GM23338 (cell line): Measurements from ENCODE around the gene ANKRD30B. TPM values are rescaled to one million over a fixed set of nuclear protein-coding genes. Genes with fewer than 3 reads are reported as not detected.
"Not testable (repeated sequence)": the region's sequence is repeated elsewhere in the genome, so short reads cannot be mapped to it uniquely, and the experiment has no call there.

Experiments
- ATAC-seq: fragments of 200-7000 bp; cut with Tn5 transposase; 3 replicates; pipeline ENCODE4 v1.9.1; 2020
- DNase-seq: peaks from one replicate; pipeline ENCODE4 v3.0.0-alpha.2; 2015; ENCODE audit warnings: low spot score
- H2AFZ ChIP-seq: fragments of 200-600 bp; sonication (generic); 2 replicates; pipeline ENCODE4 v1.8.0; 2016; ENCODE audit warnings: antibody characterized with exemption, mild to moderate bottlenecking, moderate library complexity
- H3F3A ChIP-seq: fragments of 200-600 bp; sonication (generic); replicated peaks from 2 replicates; pipeline ENCODE4 v1.8.0; 2017; ENCODE audit warnings: antibody characterized with exemption, mixed run types, low read depth
- H3K27ac ChIP-seq: fragments of 200-600 bp; sonication (generic); 2 replicates; pipeline ENCODE4 v1.6.1; 2016; ENCODE audit warnings: low read depth
- H3K27me3 ChIP-seq: fragments of 200-600 bp; sonication (generic); 2 replicates; pipeline ENCODE4 v1.8.0; 2016; ENCODE audit warnings: mild to moderate bottlenecking, mixed run types, moderate library complexity; ENCODE audit not compliant: insufficient read depth
- H3K36me3 ChIP-seq: fragments of 200-600 bp; sonication (generic); 2 replicates; pipeline ENCODE4 v1.8.0; 2016; ENCODE audit warnings: mild to moderate bottlenecking; ENCODE audit not compliant: insufficient read depth
- H3K4me1 ChIP-seq: fragments of 200-600 bp; sonication (generic); 2 replicates; pipeline ENCODE4 v1.8.0; 2016; ENCODE audit warnings: mild to moderate bottlenecking, moderate library complexity; ENCODE audit not compliant: insufficient read depth
- H3K4me2 ChIP-seq: fragments of 200-600 bp; sonication (generic); 2 replicates; pipeline ENCODE4 v1.7.1; 2017; ENCODE audit warnings: mixed run types
- H3K4me3 ChIP-seq: fragments of 200-600 bp; sonication (generic); 2 replicates; pipeline ENCODE4 v1.6.1; 2016; ENCODE audit warnings: mixed run types
- H3K79me2 ChIP-seq: fragments of 200-600 bp; sonication (generic); replicated peaks from 2 replicates; pipeline ENCODE4 v1.8.0; 2017; ENCODE audit warnings: mild to moderate bottlenecking; ENCODE audit not compliant: insufficient read depth
- H3K9me2 ChIP-seq: fragments of 200-600 bp; sonication (generic); 2 replicates; pipeline ENCODE4 v1.8.0; 2017; ENCODE audit not compliant: insufficient read depth
- H4K20me1 ChIP-seq: fragments of 200-600 bp; sonication (generic); replicated peaks from 2 replicates; pipeline ENCODE4 v1.8.0; 2017; ENCODE audit warnings: mild to moderate bottlenecking; ENCODE audit not compliant: insufficient read depth
- H3K27ac Mint-ChIP-seq: 2 replicates; pipeline ENCODE4 v1.8.0; 2020; ENCODE audit warnings: inconsistent platforms, mild to moderate bottlenecking, moderate library complexity, mixed read lengths
- H3K27me3 Mint-ChIP-seq: 3 replicates; pipeline ENCODE4 v1.8.0; 2022; ENCODE audit warnings: low read depth, mild to moderate bottlenecking, moderate library complexity, mixed read lengths, inconsistent platforms; ENCODE audit not compliant: insufficient read depth, poor library complexity
- H3K36me3 Mint-ChIP-seq: 3 replicates; pipeline ENCODE4 v1.8.0; 2021; ENCODE audit warnings: low read depth, mild to moderate bottlenecking, inconsistent platforms, moderate library complexity, mixed read lengths
- H3K4me1 Mint-ChIP-seq: 3 replicates; pipeline ENCODE4 v1.8.0; 2020; ENCODE audit warnings: mild to moderate bottlenecking, inconsistent platforms, mixed read lengths
- H3K4me3 Mint-ChIP-seq: 3 replicates; pipeline ENCODE4 v1.8.0; 2021; ENCODE audit warnings: moderate library complexity, mild to moderate bottlenecking, inconsistent platforms, mixed read lengths
- H3K9me3 Mint-ChIP-seq: 3 replicates; pipeline ENCODE4 v1.8.0; 2020; ENCODE audit warnings: moderate library complexity, mild to moderate bottlenecking, inconsistent platforms, mixed read lengths
- polyA plus RNA-seq: library from polyadenylated mRNA; unstranded; fragments of >200 nt; fragmentation: Nextera tagmentation; extraction: Ambion mirVana; gene quantifications from 2 replicates; pipeline ENCODE4 v1.2.1, GENCODE V29; 2016
- total RNA-seq: library from RNA; depleted of rRNA; stranded (reverse); fragments of >200 nt; shearing (Covaris generic); gene quantifications from 2 replicates; pipeline ENCODE4 v1.2.3, GENCODE V29; 2014

Gene ANKRD30B
- total and polyA plus RNA-seq, 2 experiments from 2014 or later = not detected

DNA sequence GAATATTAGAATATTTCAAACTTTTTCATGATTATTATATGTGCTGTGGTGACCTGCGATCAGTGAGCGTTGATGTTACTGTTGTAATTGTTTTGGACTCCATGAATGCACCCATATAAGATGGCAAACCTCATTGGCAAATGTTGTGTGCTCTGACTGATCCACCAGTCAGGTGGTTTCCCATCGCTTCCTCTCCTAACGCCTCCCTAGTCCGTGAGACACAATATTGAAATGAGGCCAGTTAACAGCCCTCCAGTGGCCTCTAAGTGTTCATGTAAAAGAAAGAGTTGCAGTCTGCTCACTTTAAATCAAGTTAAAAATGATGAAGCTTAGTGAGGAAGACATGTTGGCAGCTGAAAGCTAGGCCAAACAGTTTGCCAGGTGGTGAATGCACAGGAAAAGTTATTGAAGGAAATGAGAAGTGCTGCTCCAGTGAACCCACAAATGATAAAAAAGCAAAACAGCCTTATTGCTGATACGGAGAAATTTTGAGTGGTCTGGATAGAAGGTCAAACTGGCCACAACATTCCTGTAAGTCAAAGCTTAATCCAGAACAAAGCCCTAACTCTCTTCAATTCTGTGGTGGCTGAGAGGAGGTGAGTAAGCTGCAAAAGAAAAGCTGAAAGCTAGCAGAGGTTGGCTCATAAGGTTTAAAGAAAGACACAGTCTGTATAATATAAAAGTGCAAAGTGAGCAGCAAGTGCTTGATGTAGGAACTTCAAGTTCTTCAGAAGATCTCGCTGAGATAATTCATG is 46.5 kb upstream of the ANKRD30B start:
- H3F3A ChIP-seq, H4K20me1 ChIP-seq, H3K4me2 ChIP-seq, H3K27ac Mint-ChIP-seq, H3K27ac ChIP-seq, H3K9me2 ChIP-seq, H3K36me3 Mint-ChIP-seq, H3K4me1 Mint-ChIP-seq, H3K4me1 ChIP-seq, H3K27me3 Mint-ChIP-seq, H3K79me2 ChIP-seq, H3K4me3 Mint-ChIP-seq, H3K36me3 ChIP-seq, H2AFZ ChIP-seq, DNase-seq, H3K4me3 ChIP-seq, ATAC-seq, H3K27me3 ChIP-seq: not testable (repeated sequence)
- H3K9me3 Mint-ChIP-seq = peaks cover 36% of the 10 kb centered on the region

- DNase-seq, H3K27me3 ChIP-seq, H3K36me3 Mint-ChIP-seq, H3K4me3 ChIP-seq, H3K4me2 ChIP-seq, H3K36me3 ChIP-seq, H3F3A ChIP-seq, H3K27me3 Mint-ChIP-seq, H3K9me2 ChIP-seq, H3K4me1 ChIP-seq, H3K27ac Mint-ChIP-seq, H2AFZ ChIP-seq, H3K27ac ChIP-seq, H3K79me2 ChIP-seq, H3K4me3 Mint-ChIP-seq, H3K4me1 Mint-ChIP-seq, ATAC-seq, H4K20me1 ChIP-seq: not testable (repeated sequence)
- H3K9me3 Mint-ChIP-seq = peaks cover 36% of the 10 kb centered on the region
Observed at GRCh38 chr18:14709761-14710160, 38.2 kb upstream of the ANKRD30B start.

- not testable (repeated sequence) for H3K4me2 ChIP-seq, H3K4me3 ChIP-seq, H3K4me1 ChIP-seq, H3K36me3 Mint-ChIP-seq, H3K79me2 ChIP-seq, H3K27me3 ChIP-seq, ATAC-seq, H3K36me3 ChIP-seq, H3F3A ChIP-seq, H2AFZ ChIP-seq, H3K27ac ChIP-seq, DNase-seq, H3K27ac Mint-ChIP-seq, H3K27me3 Mint-ChIP-seq, H4K20me1 ChIP-seq, H3K4me3 Mint-ChIP-seq, H3K9me2 ChIP-seq, H3K4me1 Mint-ChIP-seq
- H3K9me3 Mint-ChIP-seq = peaks cover 21% of the 10 kb centered on the region
Observed at GRCh38 chr18:14721569-14721968, 26.4 kb upstream of the ANKRD30B start.

- not testable (repeated sequence) for H3K4me2 ChIP-seq, H3K4me1 Mint-ChIP-seq, H3K36me3 ChIP-seq, H3K4me3 ChIP-seq, H3K27ac ChIP-seq, H3K36me3 Mint-ChIP-seq, H3K27me3 Mint-ChIP-seq, H3K4me1 ChIP-seq, H2AFZ ChIP-seq, ATAC-seq, H3K4me3 Mint-ChIP-seq, H4K20me1 ChIP-seq, H3K27ac Mint-ChIP-seq, H3K27me3 ChIP-seq, H3K79me2 ChIP-seq, H3F3A ChIP-seq, H3K9me2 ChIP-seq, DNase-seq
- H3K9me3 Mint-ChIP-seq = peaks cover 38% of the 10 kb centered on the region
Observed at GRCh38 chr18:14739056-14739455, 8.9 kb upstream of the ANKRD30B start.
